Nephron progenitor cell (in vitro differentiated cells): ENCODE data around the gene CCDC170.

Experiments
- DNase-seq: peaks from one replicate; pipeline ENCODE4 v3.0.0; 2021
- H3K27ac Mint-ChIP-seq: 2 replicates; pipeline ENCODE4 v1.8.0; 2021; ENCODE audit warnings: mild to moderate bottlenecking, moderate library complexity, mixed read lengths
- H3K27me3 Mint-ChIP-seq: 2 replicates; pipeline ENCODE4 v1.8.0; 2021; ENCODE audit warnings: mild to moderate bottlenecking, low read depth, mixed read lengths; ENCODE audit not compliant: poor library complexity
- H3K36me3 Mint-ChIP-seq: 2 replicates; pipeline ENCODE4 v1.8.0; 2021; ENCODE audit warnings: low read depth, mixed read lengths
- H3K4me1 Mint-ChIP-seq: 2 replicates; pipeline ENCODE4 v1.8.0; 2021; ENCODE audit warnings: mixed read lengths
- H3K4me3 Mint-ChIP-seq: 2 replicates; pipeline ENCODE4 v1.8.0; 2021; ENCODE audit warnings: mild to moderate bottlenecking, moderate library complexity, mixed read lengths
- H3K9me3 Mint-ChIP-seq: 2 replicates; pipeline ENCODE4 v1.8.0; 2021; ENCODE audit warnings: mild to moderate bottlenecking, moderate library complexity, mixed read lengths
- TF ChIP-seq, protein P1 (sequence below): fragments of 200-600 bp; sonication (generic); IDR thresholded peaks from 2 replicates; pipeline ENCODE4 v1.5.0; 2021; ENCODE audit warnings: antibody characterized with exemption

Gene CCDC170

DNA sequence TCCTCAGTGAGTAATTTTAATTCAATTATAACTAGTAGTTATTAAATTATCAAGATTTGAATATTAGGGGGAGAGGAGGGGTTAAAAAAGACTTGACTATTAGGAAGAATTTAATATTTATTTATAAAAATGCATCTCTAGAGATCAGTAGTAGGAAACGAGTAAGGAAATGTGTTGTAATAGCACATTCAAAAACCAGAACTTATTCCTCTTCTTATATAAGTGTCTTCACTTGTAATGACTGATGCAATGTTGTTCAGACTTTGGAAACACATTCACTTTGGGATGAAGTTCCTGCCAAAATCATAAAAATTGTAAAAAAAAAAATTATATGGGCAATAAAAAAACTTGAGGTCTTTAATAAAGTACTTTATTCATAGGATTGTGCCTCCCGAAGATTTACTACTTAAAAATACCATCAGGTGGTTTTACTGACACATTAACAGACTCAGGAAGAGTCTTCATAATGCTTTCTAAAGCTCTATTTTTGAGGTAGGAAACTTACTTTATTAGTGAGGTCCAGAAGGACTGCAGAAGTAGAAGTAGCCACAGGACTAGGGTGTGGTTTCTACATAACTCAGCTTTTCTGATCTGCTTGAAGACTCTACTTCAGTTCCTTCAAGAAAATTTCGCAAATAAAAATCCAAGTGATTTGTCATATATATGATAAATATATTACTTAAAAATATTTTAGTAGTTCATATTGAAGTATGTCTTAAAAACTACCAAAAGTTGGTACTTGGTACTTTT lies 59.8 kb downstream of the CCDC170 start:
- Mint-ChIP-seq H3K4me3 (no peak overlapping the region), H3K27me3 (no peaks in the 10 kb centered on the region), H3K9me3 (peaks cover 12% of the 10 kb centered on the region), H3K36me3 (no peaks in the 10 kb centered on the region), H3K27ac (no peak overlapping the region), H3K4me1 (no peaks in the 10 kb centered on the region)
- no peak for DNase-seq
- TF ChIP-seq, protein P1, sequence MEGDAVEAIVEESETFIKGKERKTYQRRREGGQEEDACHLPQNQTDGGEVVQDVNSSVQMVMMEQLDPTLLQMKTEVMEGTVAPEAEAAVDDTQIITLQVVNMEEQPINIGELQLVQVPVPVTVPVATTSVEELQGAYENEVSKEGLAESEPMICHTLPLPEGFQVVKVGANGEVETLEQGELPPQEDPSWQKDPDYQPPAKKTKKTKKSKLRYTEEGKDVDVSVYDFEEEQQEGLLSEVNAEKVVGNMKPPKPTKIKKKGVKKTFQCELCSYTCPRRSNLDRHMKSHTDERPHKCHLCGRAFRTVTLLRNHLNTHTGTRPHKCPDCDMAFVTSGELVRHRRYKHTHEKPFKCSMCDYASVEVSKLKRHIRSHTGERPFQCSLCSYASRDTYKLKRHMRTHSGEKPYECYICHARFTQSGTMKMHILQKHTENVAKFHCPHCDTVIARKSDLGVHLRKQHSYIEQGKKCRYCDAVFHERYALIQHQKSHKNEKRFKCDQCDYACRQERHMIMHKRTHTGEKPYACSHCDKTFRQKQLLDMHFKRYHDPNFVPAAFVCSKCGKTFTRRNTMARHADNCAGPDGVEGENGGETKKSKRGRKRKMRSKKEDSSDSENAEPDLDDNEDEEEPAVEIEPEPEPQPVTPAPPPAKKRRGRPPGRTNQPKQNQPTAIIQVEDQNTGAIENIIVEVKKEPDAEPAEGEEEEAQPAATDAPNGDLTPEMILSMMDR, result no peak

DNA sequence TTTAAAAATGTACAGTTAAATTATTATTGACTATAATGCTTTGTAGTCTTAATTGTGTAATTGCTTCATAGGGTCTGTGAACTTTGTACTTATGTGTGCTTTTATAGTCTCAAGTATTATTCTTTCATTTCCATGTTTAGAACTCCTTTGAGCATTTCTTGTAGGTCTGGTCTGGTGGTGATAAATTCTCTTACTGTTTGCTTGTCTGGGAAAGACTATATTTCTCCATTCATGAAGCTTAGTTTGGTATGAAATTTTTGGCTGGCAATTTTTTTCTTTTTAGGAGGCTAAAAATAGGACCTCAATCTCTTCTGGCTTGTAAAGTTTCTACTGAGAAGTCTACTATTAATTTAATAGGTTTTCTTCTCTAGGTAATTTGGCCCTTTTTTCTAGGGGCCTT lies 67.4 kb downstream of the CCDC170 start:
- no peaks in the 10 kb centered on the region for H3K27me3 Mint-ChIP-seq
- H3K36me3 Mint-ChIP-seq, result peaks cover 6% of the 10 kb centered on the region
- no peak overlapping the region for H3K4me3 Mint-ChIP-seq
- H3K27ac Mint-ChIP-seq, result no peak overlapping the region
- H3K9me3 Mint-ChIP-seq, result peaks cover 69% of the 10 kb centered on the region
- TF ChIP-seq, protein P1, result no peak
- H3K4me1 Mint-ChIP-seq, result no peaks in the 10 kb centered on the region
- DNase-seq, result no peak

DNA sequence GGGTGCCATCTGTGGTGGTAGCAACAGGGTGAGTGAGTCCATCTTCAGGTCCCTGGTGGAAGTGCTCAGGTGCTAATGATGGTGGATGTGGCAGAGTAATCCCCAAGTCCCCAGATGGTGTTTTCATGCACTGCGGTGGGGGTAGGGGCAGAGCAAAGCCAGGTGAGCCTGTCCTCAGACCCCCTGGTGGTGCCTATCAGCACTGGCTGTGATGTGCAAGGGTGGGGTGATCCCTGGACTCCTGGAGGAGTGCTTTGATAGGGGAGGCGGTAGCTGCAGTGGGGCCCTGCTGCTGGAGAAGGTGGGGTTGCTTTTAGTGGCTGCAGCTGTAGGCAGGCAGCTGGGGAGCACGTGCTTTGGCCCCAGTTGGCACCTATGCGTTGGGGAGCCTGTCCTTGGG lies 70.8 kb downstream of the CCDC170 start:
- H3K4me3 Mint-ChIP-seq, result no peak overlapping the region
- no peaks in the 10 kb centered on the region for H3K27me3 Mint-ChIP-seq
- peaks cover 49% of the 10 kb centered on the region for H3K9me3 Mint-ChIP-seq
- no peak overlapping the region for H3K27ac Mint-ChIP-seq
- no peaks in the 10 kb centered on the region for H3K4me1 Mint-ChIP-seq
- no peak for DNase-seq
- peaks cover 6% of the 10 kb centered on the region for H3K36me3 Mint-ChIP-seq
- TF ChIP-seq, protein P1, result no peak

DNA sequence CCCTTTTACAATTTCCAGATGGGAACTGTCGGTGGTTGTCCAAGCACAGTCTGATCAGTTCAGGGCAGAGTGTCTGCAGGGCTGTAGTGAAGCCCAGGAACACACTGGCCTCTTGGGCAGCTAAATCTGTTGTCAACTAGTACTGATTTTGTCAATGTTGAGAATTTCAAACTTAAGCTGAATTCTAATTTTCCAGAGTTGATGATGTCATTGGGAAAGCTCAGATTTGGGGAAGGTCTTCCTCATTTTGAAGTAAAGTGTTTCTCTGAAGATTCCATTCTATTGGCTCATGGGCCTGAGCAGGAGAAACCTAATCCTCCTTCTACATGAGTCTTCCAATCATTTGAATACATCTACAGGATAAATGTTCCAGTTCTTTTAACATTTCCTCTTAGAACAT lies 72.1 kb downstream of the CCDC170 start:
- peaks cover 6% of the 10 kb centered on the region for H3K36me3 Mint-ChIP-seq
- no peaks in the 10 kb centered on the region for H3K27me3 Mint-ChIP-seq
- no peaks in the 10 kb centered on the region for H3K4me1 Mint-ChIP-seq
- H3K27ac Mint-ChIP-seq, result no peak overlapping the region
- H3K9me3 Mint-ChIP-seq, result peaks cover 38% of the 10 kb centered on the region
- DNase-seq, result no peak
- TF ChIP-seq, protein P1, result no peak
- H3K4me3 Mint-ChIP-seq, result no peak overlapping the region

DNA sequence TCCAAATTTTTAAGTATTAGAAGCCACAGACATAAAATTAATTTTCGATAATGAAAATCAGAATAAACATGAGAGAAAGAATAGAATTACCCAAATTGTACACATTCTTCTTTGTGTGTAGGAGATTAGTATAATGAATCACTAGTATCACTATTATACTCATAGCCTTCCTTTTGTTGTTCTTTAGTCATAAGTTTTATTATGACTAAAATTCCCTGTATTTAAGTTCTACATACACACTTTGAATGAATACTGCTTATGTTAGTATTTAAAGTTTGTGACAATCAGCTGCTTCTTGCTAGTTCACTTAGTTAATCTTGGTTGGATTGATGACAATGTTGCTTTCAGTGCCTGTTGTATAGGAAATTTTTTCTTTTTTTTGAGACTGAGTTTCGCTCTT lies 72.7 kb downstream of the CCDC170 start:
- Mint-ChIP-seq H3K4me1 (no peaks in the 10 kb centered on the region), H3K4me3 (no peak overlapping the region), H3K9me3 (peaks cover 32% of the 10 kb centered on the region), H3K36me3 (peaks cover 6% of the 10 kb centered on the region), H3K27me3 (no peaks in the 10 kb centered on the region), H3K27ac (no peak overlapping the region)
- TF ChIP-seq, protein P1, result no peak
- DNase-seq, result no peak

DNA sequence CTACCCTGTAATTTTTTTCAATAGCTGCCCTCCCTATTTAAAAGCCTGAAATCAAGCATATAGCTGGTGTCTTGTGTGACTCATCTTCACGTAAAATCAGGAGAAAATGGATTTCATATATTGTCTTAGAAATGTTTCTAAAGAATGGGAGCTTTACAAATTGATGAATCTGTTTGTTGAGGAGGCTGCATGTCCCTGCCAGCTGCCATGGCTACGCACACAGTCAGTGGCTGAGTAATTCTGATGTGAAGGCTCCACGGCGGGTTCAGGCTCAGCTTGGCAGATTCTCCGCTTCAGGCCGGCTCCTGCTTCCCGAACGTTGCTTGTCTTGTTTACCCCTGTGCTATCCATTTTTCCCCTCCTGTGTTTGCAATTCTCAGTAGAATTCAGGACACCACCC lies 82.8 kb downstream of the CCDC170 start:
- Mint-ChIP-seq H3K4me1 (no peaks in the 10 kb centered on the region), H3K9me3 (no peaks in the 10 kb centered on the region), H3K4me3 (no peak overlapping the region), H3K27me3 (peaks cover 7% of the 10 kb centered on the region), H3K27ac (peak overlapping the region; percentile 25), H3K36me3 (no peaks in the 10 kb centered on the region)
- TF ChIP-seq, protein P1, result no peak
- DNase-seq, result no peak
